K562 (cell line): ENCODE results near the gene GPR78. TPM values are rescaled to one million over a fixed set of nuclear protein-coding genes. Genes with fewer than 3 reads are reported as not detected.

Source experiments
- ATAC-seq: fragments of 200-7000 bp; cut with Tn5 transposase; 3 replicates; pipeline ENCODE4 v1.9.1; 2020; ENCODE audit warnings: moderate library complexity
- BruUV-seq: library from RNA; stranded (reverse); fragments of 400-500 nt; replicated peaks from 2 replicates; lab custom pipeline; 2021; lab: Mats Ljungman, UMichigan
- CTCF ChIA-PET: fragments of 300-600 bp; formaldehyde crosslinking; extraction: SDS; loops from one replicate; lab custom pipeline; 2021; ENCODE audit warnings: low intra/inter-chr PET ratio; lab: Yijun Ruan, JAX
- POLR2A ChIA-PET: fragments of 300-600, 350-650 bp; sonication (Branson Sonifier 250); formaldehyde crosslinking; extraction: SDS; loops from one replicate; lab custom pipeline; 2021; ENCODE audit warnings: antibody characterized with exemption, inconsistent platforms; lab: Yijun Ruan, JAX
- DNase-seq, 4 experiments: peaks; one replicate each; pipeline versions ENCODE4 v3.0.0 to v3.0.0-alpha.2; 2011 to 2018; ENCODE audit warnings: low spot score in 3 of 4, mixed read lengths in 3 of 4; ENCODE audit errors: extremely low read depth in 1 of 4
- FAIRE-seq: peaks from 2 replicates; lab custom pipeline; 2011; peaks lifted over from hg19 to GRCh38; lab: Jason Lieb, UNC
- H2AFZ ChIP-seq: 2 replicates; pipeline ENCODE4 v1.6.0; 2011; ENCODE audit warnings: low read depth, low read length, control low read depth, inconsistent platforms
- H3K27ac ChIP-seq: fragments of 200-600 bp; 3 replicates; pipeline ENCODE4 v1.8.0; 2011; ENCODE audit warnings: low read depth, mild to moderate bottlenecking, control low read depth, inconsistent platforms, low read length, moderate library complexity, mixed read lengths; ENCODE audit errors: extremely low read depth
- H3K27me3 ChIP-seq, 2 experiments: fragments of 300-600 bp in 1 of 2; 2 replicates in 1 of 2; 3 replicates in 1 of 2; pipeline versions ENCODE4 v1.6.0 to v1.8.0; 2011; ENCODE audit warnings: inconsistent platforms in 2 of 2, low read length in 2 of 2, mild to moderate bottlenecking in 1 of 2, mixed read lengths in 1 of 2, moderate library complexity in 1 of 2; ENCODE audit not compliant: control insufficient read depth in 2 of 2, insufficient read depth in 2 of 2
- H3K36me3 ChIP-seq: fragments of 300-600 bp; 3 replicates; pipeline ENCODE4 v1.8.0; 2011; ENCODE audit warnings: mild to moderate bottlenecking, low read length, inconsistent platforms; ENCODE audit not compliant: control insufficient read depth, insufficient read depth
- H3K4me1 ChIP-seq, 2 experiments: fragments of 200-600 bp in 1 of 2; replicated peaks in 1 of 2; 2 replicates in 1 of 2; 3 replicates in 1 of 2; pipeline versions ENCODE4 v1.5.1 to v1.8.0; 2011; ENCODE audit warnings: inconsistent platforms in 2 of 2, low read length in 2 of 2, mild to moderate bottlenecking in 1 of 2, mixed read lengths in 1 of 2, moderate library complexity in 1 of 2; ENCODE audit not compliant: control insufficient read depth in 2 of 2, insufficient read depth in 2 of 2
- H3K4me2 ChIP-seq: 2 replicates; pipeline ENCODE4 v1.6.1; 2011; ENCODE audit warnings: low read length, control low read depth, inconsistent platforms, mixed read lengths; ENCODE audit not compliant: insufficient read depth
- H3K4me3 ChIP-seq: fragments of 200-600 bp; sonication (generic), shearing (Covaris generic); 2 replicates; pipeline ENCODE4 v1.5.1; 2016; ENCODE audit warnings: control low read depth, inconsistent platforms
- H3K79me2 ChIP-seq: fragments of 200-600 bp; 3 replicates; pipeline ENCODE4 v1.8.0; 2011; ENCODE audit warnings: low read length, inconsistent platforms; ENCODE audit not compliant: control insufficient read depth, insufficient read depth
- H3K9ac ChIP-seq, 2 experiments: 2 replicates each; pipeline versions ENCODE4 v1.6.0 to v1.6.1; 2011; ENCODE audit warnings: low read depth in 2 of 2, low read length in 2 of 2, control low read depth in 1 of 2, inconsistent platforms in 1 of 2, mild to moderate bottlenecking in 1 of 2, mixed read lengths in 1 of 2; ENCODE audit not compliant: insufficient read depth in 1 of 2
- H3K9me1 ChIP-seq: one replicate; pipeline ENCODE4 v1.6.0; 2011; ENCODE audit warnings: inconsistent platforms, mild to moderate bottlenecking, low read length, moderate library complexity; ENCODE audit not compliant: control insufficient read depth, insufficient read depth
- H3K9me3 ChIP-seq: replicated peaks from 2 replicates; pipeline ENCODE4 v1.5.1; 2011; ENCODE audit warnings: low read depth, low read length, inconsistent platforms; ENCODE audit not compliant: control insufficient read depth, insufficient read depth
- H4K20me1 ChIP-seq: replicated peaks from 2 replicates; pipeline ENCODE4 v1.6.1; 2011; ENCODE audit warnings: low read length, inconsistent platforms, mixed read lengths; ENCODE audit not compliant: control insufficient read depth, insufficient read depth
- BRD9 ChIP-seq: fragments of 450-650 bp; IDR thresholded peaks from 2 replicates; pipeline ENCODE4 v1.6.1; 2018; ENCODE audit warnings: low read depth; ENCODE audit not compliant: partially characterized antibody
- FOXA3 ChIP-seq, 2 experiments: fragments of 450-650 bp in 1 of 2; sonication (generic) in 1 of 2; formaldehyde crosslinking; IDR thresholded peaks in 1 of 2; conservative IDR thresholded peaks in 1 of 2; 2 replicates each; pipeline versions ENCODE4 v1.4.0 to v1.8.0; 2020 to 2022; ENCODE audit warnings: mild to moderate bottlenecking in 2 of 2, missing genetic modification reagents in 1 of 2
- MTF1 ChIP-seq: fragments of 250-450 bp; sonication (Bioruptor Pico); IDR thresholded peaks from 2 replicates; pipeline ENCODE4 v1.9.0; 2021; ENCODE audit warnings: moderate library complexity, mild to moderate bottlenecking, inconsistent platforms, borderline replicate concordance
- NFYB ChIP-seq: IDR thresholded peaks from 2 replicates; pipeline ENCODE4 v1.6.1; 2011; ENCODE audit warnings: mild to moderate bottlenecking, moderate library complexity; ENCODE audit not compliant: insufficient read length; ENCODE audit errors: extremely low read depth
- NUFIP1 ChIP-seq: fragments of 450-650 bp; IDR thresholded peaks from 2 replicates; pipeline ENCODE4 v1.6.1; 2018; ENCODE audit not compliant: partially characterized antibody
- POLR2A ChIP-seq: fragments of 450-650 bp; conservative IDR thresholded peaks from 2 replicates; pipeline ENCODE4 v1.6.1; 2016
- RCOR1 ChIP-seq, 2 experiments: IDR thresholded peaks; 2 replicates each; pipeline ENCODE4 v1.6.1; 2012; ENCODE audit warnings: low read depth in 2 of 2, low read length in 2 of 2, borderline replicate concordance in 1 of 2, improper control_type of control experiment in 1 of 2
- SIN3B ChIP-seq: fragments of 450-650 bp; IDR thresholded peaks from 2 replicates; pipeline ENCODE4 v1.6.1; 2017; ENCODE audit warnings: low read depth, mild to moderate bottlenecking, moderate library complexity
- TFAP4 ChIP-seq: sonication (generic); formaldehyde crosslinking; IDR thresholded peaks from 2 replicates; pipeline ENCODE4 v1.8.0; 2022; ENCODE audit warnings: missing genetic modification reagents, mild to moderate bottlenecking, moderate library complexity, borderline replicate concordance
- WGBS: fragments of 100-300 bp; shearing (Covaris generic); methylation state at CpG from one replicate; pipeline ENCODE4 v1.1.6; 2016; ENCODE audit warnings: low coverage, mixed read lengths; ENCODE audit not compliant: insufficient coverage; ENCODE audit errors: missing lambda C conversion rate; 5-methylcytosine and 5-hydroxymethylcytosine counted together
- in situ Hi-C: fragments of 300-500 bp; cut with MboI; formaldehyde crosslinking; loops from 4 replicates; pipeline ENCODE4 v1.15.0; 2018; ENCODE audit warnings: inconsistent platforms, mixed read lengths
- intact Hi-C: fragments of 100-400 bp; cut with micrococcal nuclease; formaldehyde crosslinking; loops from 2 replicates; pipeline ENCODE4 v1.14.2; 2022
- polyA plus RNA-seq, 8 experiments: library from polyadenylated mRNA; depleted of rRNA in 4 of 8; stranded (reverse) in 5 of 8; unstranded in 3 of 8; fragments of >200 nt; fragmentation: Nextera tagmentation in 2 of 8; fragmentation: Illumina TruSeq in 1 of 8; extraction: Ambion mirVana in 2 of 8; extraction: Trizol in 1 of 8; gene quantifications; 2 replicates each; pipeline versions ENCODE4 v1.2.1 to v1.2.3, GENCODE V29; 2011 to 2014; ENCODE audit warnings: inconsistent platforms in 1 of 8, missing spikeins in 1 of 8
- total RNA-seq, 7 experiments: library from RNA; depleted of rRNA in 6 of 7; stranded (reverse); fragments of >200 nt in 6 of 7; fragmentation: Illumina TruSeq in 2 of 7; extraction: Trizol in 2 of 7; gene quantifications; 2 replicates each; pipeline versions ENCODE4 v1.2.1 to v1.2.3, GENCODE V29; 2011 to 2021; ENCODE audit warnings: low replicate concordance in 1 of 7
- TF ChIP-seq, protein P1 (sequence below), 3 experiments: fragments of 200-800 bp in 1 of 3; sonication (Bioruptor generic) in 1 of 3; sonication (generic) in 1 of 3; formaldehyde crosslinking in 1 of 3; IDR thresholded peaks; 2 replicates each; pipeline versions ENCODE4 v1.6.1 to v1.8.0; 2016 to 2022; ENCODE audit warnings: mild to moderate bottlenecking in 2 of 3, missing compliant biosample characterization in 2 of 3, missing genetic modification characterization in 2 of 3, missing genetic modification reagents in 1 of 3
- TF ChIP-seq, protein P2 (sequence below): fragments of 250-450 bp; sonication (Bioruptor Pico); IDR thresholded peaks from 2 replicates; pipeline ENCODE4 v1.8.0; 2021; ENCODE audit warnings: moderate library complexity, mild to moderate bottlenecking, inconsistent platforms
- TF ChIP-seq, protein P3 (sequence below): sonication (generic); formaldehyde crosslinking; IDR thresholded peaks from 2 replicates; pipeline ENCODE4 v1.8.1; 2023; ENCODE audit warnings: missing genetic modification reagents, mild to moderate bottlenecking, borderline replicate concordance

The GPR78 gene
- total and polyA plus RNA-seq, 9 of the 15 experiments (the other 6 are each of a cell fraction or from before 2014, with no cell fraction given): 0.04 to 0.13 (median 0.07) TPM; not detected in 4

GRCh38 chr4:8600266-8600665 lies 20.1 kb downstream of the GPR78 start:
- FAIRE-seq (no peak), ATAC-seq (no peak), DNase-seq (no peak)
- Histone ChIP-seq H3K27me3 (no peaks in the 10 kb centered on the region; a peak in 1 of 5 replicates), H3K4me3 (no peak overlapping the region), H2AFZ (no peak overlapping the region), H3K9me1 (no peaks in the 10 kb centered on the region), H4K20me1 (no peaks in the 10 kb centered on the region), H3K79me2 (no peaks in the 10 kb centered on the region), H3K9ac (no peak overlapping the region), H3K27ac (no peak overlapping the region), H3K36me3 (no peaks in the 10 kb centered on the region), H3K4me1 (peaks cover 0 to 31% of the 10 kb centered on the region in 2 experiments; a peak in 2 of 5 replicates), H3K9me3 (no peaks in the 10 kb centered on the region), H3K4me2 (no peak overlapping the region)
- CTCF ChIA-PET: no interaction called here
- 64% methylated on average over 10 of the region's 13 CpGs for WGBS
- no TSS peak for BruUV-seq
- intact Hi-C loops: loop anchor here (10.0 kb wide), 1 partner anchor 315 kb away; no protein-coding TSS in a partner anchor
- in situ Hi-C loops: no loop called here
- POLR2A ChIA-PET: interaction anchor here (0.6 to 1.0 kb wide), 2 partner anchors 13 to 157 kb away, joined by 3 to 4 read pairs; no protein-coding TSS in a partner anchor
- TF ChIP-seq NFYB: no peak
- TF ChIP-seq RCOR1 (IDR thresholded peaks at IDR 0.05; ENCODE audit: borderline replicate concordance in 1 of 2, low read depth in 2 of 2, low read length in 2 of 2): no peak
- no peak for TF ChIP-seq SIN3B
- no peak for TF ChIP-seq TFAP4
- TF ChIP-seq, protein P1, sequence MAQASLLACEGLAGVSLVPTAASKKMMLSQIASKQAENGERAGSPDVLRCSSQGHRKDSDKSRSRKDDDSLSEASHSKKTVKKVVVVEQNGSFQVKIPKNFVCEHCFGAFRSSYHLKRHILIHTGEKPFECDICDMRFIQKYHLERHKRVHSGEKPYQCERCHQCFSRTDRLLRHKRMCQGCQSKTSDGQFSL (CRISPR knock-in tag; IDR thresholded peaks at IDR 0.05): no peak
- TF ChIP-seq, protein P1 (tag; IDR thresholded peaks at IDR 0.05): no peak
- TF ChIP-seq, protein P2, sequence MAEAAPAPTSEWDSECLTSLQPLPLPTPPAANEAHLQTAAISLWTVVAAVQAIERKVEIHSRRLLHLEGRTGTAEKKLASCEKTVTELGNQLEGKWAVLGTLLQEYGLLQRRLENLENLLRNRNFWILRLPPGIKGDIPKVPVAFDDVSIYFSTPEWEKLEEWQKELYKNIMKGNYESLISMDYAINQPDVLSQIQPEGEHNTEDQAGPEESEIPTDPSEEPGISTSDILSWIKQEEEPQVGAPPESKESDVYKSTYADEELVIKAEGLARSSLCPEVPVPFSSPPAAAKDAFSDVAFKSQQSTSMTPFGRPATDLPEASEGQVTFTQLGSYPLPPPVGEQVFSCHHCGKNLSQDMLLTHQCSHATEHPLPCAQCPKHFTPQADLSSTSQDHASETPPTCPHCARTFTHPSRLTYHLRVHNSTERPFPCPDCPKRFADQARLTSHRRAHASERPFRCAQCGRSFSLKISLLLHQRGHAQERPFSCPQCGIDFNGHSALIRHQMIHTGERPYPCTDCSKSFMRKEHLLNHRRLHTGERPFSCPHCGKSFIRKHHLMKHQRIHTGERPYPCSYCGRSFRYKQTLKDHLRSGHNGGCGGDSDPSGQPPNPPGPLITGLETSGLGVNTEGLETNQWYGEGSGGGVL (CRISPR knock-in tag): no peak
- TF ChIP-seq MTF1 (CRISPR knock-in tag): no peak
- no peak for TF ChIP-seq BRD9
- TF ChIP-seq FOXA3 (CRISPR knock-in tag; conservative IDR thresholded peaks at IDR 0.05 in 1 of 2, IDR thresholded peaks at IDR 0.05 in 1 of 2): no peak
- no peak for TF ChIP-seq NUFIP1
- TF ChIP-seq, protein P3, sequence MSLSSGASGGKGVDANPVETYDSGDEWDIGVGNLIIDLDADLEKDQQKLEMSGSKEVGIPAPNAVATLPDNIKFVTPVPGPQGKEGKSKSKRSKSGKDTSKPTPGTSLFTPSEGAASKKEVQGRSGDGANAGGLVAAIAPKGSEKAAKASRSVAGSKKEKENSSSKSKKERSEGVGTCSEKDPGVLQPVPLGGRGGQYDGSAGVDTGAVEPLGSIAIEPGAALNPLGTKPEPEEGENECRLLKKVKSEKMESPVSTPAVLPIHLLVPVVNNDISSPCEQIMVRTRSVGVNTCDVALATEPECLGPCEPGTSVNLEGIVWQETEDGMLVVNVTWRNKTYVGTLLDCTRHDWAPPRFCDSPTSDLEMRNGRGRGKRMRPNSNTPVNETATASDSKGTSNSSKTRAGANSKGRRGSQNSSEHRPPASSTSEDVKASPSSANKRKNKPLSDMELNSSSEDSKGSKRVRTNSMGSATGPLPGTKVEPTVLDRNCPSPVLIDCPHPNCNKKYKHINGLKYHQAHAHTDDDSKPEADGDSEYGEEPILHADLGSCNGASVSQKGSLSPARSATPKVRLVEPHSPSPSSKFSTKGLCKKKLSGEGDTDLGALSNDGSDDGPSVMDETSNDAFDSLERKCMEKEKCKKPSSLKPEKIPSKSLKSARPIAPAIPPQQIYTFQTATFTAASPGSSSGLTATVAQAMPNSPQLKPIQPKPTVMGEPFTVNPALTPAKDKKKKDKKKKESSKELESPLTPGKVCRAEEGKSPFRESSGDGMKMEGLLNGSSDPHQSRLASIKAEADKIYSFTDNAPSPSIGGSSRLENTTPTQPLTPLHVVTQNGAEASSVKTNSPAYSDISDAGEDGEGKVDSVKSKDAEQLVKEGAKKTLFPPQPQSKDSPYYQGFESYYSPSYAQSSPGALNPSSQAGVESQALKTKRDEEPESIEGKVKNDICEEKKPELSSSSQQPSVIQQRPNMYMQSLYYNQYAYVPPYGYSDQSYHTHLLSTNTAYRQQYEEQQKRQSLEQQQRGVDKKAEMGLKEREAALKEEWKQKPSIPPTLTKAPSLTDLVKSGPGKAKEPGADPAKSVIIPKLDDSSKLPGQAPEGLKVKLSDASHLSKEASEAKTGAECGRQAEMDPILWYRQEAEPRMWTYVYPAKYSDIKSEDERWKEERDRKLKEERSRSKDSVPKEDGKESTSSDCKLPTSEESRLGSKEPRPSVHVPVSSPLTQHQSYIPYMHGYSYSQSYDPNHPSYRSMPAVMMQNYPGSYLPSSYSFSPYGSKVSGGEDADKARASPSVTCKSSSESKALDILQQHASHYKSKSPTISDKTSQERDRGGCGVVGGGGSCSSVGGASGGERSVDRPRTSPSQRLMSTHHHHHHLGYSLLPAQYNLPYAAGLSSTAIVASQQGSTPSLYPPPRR: no peak
- no peak for TF ChIP-seq POLR2A
